Stimulated activated CD4-positive, alpha-beta T cell treated with anti-CD3 and anti-CD28 coated beads, Interleukin-2, amount 100 ng/mL, for 4 hours (primary cell): ENCODE measurements around the gene GPR153.

Source experiments
- DNase-seq: peaks from one replicate; pipeline ENCODE4 v3.0.0-alpha.2; 2020; ENCODE audit warnings: low read depth

Gene GPR153

GRCh38 chr1:6287029-6287428, 26.1 kb upstream of the GPR153 start:
- no peak for DNase-seq

- DNase-seq = no peak
Observed at GRCh38 chr1:6286266-6286665, 25.4 kb upstream of the GPR153 start.

GRCh38 chr1:6285336-6285735, 24.4 kb upstream of the GPR153 start:
- no peak for DNase-seq

GRCh38 chr1:6282577-6283270, 21.8 kb upstream of the GPR153 start:
- DNase-seq = no peak

DNA sequence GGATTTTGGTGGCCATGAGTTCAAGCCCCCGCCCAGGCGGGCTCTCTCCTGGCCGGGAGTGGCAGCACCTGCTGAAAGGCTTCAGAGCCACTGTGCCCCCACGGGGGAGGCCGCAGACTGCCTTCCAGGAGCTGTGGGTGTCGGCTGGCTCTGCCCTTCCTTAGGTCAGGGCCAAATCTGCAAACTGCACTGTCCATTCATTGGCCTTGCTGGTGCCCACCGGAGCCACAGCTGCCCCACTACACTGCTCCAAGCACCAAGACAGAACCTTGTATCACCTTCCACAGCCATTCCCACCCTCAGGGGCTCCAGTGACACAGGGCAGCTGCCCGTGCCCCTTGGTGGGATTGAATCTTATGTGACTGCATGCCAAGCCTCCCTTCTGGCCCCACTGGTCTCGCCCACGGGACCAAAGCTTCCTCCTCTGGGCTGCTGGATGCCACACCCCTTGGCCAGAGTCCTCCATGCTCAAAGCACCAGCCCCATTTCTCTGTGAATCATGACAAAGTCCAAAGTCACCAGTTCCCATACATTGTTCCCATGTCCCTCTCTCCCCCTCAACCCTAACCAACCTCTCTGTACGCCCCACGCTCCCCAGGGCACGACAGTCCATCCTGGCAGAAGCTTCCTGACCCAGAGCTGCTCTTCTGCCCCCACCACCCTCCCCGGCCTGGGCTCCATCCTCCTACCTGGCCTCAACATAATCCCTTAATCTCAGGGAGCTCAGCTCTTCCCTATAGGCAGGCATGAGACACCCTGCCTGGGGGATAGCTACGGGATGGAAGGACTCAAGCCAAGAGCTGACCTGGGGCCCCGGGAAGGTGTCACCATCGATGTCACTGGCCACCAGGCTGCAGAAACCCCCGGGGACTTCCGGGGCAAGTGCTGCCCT, 20.9 kb upstream of the GPR153 start:
- no peak for DNase-seq

GRCh38 chr1:6280761-6281451, 20.0 kb upstream of the GPR153 start:
- no peak for DNase-seq

DNA sequence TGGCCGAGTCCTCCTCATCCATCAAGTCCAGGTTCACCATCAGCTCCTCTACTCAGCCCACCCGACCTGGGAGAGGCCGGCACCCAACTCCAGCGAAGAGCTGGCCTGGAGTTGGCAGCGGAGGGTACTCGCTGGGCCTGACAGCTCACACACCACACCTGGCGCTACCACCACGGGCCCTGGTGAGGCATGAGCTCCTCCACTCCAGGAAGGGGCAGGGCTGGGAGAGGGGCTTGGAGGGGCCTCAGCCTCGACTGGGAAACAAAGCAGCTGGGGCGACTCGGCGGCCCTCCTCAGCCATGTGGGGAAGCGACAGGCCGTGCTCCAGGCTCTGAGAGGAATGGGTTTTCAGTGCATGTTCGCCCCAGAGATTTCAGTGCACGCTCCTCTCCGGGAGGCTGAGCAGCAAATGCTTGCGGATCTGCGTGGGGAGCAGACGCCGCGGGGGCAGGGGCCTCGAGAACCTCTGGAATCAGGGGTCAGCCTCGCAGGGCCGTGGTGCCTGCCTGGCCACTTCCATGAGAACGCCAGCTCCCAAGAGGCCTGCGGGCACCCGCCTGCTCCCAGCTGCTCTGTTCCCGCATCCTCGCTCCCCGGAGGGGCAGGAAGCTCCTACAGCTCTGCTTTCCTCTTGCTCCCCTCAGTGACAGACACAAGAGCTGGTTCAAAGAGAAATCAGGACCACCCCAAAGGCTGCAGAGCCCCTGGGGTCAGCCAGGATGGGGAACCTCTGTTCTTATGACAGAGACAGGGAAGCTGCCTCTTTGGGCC, 18.9 kb upstream of the GPR153 start:
- DNase-seq = no peak

DNA sequence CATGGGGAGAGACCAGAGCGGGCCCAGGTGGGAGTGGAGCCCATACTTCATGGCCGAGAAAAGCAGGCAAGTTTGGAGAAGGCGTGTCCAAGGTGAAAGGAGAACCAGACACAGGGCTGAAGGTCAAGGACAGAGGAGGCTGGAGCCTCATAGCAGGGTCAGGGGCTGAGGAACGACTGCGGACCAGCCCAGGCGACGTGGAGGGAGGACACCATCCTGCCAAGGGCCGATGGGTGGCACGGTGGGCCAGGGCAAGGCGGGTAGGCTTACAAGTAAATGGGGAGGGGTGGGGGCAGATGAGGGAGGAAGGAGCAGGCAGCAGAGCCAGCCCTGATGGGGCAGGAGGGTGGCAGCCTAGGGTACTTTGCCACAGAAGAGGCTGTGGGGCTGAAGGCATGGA, 18.2 kb upstream of the GPR153 start:
- no peak for DNase-seq

DNA sequence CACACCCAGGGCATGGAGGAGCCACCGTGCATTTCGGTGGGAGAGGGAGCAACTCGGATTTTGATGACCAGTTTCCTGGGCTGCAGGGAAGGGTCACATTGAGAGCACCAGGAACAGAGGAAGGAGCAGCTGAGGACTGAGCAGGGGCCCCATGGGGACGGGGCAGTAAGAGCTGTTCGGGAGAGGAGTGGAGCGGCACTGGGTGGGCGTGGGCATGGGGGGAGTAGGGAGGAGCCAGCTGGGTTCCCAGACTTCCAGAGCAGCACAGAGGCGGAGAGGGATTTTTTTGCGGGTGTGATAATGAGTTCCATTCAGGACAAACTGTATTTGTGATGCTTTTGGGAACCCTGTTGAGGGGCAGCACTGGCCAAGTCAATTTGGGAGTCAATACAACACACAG, 17.4 kb upstream of the GPR153 start:
- no peak for DNase-seq

DNA sequence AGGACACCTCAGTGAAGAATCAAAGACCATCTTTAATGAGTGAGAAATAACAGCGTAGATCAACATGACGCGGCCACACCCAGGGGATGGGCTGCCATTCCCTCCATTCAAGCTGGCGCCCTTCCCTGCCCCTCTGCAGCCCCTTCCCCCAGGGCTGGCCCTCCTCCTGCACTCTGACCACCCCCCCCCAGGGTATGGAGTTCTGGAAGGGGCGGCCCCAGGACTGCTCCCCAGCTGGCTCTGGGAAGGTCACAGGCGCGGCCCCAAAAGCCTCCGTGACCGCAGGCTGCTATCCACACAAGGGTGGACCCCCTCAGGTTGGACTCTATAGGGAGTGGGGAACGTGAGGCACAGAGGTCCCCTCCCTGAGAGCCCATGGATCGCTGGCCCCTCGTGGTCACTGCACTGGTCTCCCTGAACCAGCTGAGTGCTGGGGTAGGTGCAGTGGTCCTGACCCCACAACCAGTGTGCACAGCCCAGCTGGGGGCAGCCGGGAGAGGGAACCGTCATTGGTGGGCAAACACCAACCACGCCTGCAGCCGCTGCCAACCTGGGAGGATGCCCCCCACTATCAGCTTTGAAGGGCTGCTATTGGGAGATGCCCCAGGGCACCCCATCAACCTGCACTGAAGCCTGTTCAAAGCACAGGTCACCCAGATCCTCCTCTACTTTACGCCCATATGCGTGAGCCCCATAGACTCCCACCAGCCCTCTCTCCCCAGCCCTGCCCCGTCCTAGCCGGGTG, 16.1 kb upstream of the GPR153 start:
- DNase-seq = no peak

GRCh38 chr1:6275826-6276782, 15.2 kb upstream of the GPR153 start:
- no peak for DNase-seq

DNA sequence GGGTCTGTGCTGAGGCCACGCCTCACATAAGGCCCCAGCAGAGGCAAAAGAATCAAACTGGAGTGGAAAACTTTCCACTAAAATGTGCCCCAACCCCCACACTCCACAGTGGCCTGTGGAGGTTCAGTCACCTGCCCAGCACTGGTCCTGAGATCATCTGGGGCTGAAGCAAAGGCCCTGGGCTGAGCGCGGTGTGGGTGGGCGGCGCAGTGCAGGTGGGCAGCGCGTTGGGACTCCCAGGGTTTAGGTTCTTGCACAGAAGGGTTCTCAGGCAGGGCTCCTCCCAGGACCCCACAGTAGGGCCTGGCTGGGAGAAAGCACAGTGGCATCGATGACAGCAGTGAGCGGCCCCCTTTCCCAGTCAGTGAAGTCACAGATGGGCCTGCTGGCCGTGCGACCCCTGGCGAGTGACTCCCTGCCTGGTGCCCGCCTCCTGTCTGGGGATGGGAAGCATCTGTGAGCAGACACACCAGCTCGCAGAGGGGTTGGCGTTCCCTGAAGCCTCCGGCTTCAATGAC, 13.8 kb upstream of the GPR153 start:
- no peak for DNase-seq

GRCh38 chr1:6274102-6274501, 13.2 kb upstream of the GPR153 start:
- no peak for DNase-seq

GRCh38 chr1:6273380-6273891, 12.5 kb upstream of the GPR153 start:
- no peak for DNase-seq

DNA sequence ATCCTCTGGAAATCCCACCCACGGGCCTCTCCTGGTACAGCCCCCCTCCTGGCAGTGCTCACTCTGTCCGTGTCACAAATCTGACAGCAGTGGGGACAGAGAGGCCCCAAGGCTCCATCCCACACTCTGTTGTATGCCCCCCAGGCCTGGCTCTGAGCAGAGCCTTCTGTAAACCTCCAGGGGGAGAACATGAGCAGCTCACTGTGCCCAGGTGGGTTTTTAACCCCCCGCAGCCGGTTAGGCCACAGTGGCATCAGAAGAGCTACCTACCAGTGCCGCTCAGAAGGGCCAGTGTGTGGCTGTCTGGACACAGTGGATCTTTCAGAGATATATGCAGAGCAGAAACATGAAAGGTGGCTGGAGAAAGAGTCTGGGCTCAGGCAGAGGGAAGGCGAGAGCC, 12.0 kb upstream of the GPR153 start:
- DNase-seq = no peak

DNA sequence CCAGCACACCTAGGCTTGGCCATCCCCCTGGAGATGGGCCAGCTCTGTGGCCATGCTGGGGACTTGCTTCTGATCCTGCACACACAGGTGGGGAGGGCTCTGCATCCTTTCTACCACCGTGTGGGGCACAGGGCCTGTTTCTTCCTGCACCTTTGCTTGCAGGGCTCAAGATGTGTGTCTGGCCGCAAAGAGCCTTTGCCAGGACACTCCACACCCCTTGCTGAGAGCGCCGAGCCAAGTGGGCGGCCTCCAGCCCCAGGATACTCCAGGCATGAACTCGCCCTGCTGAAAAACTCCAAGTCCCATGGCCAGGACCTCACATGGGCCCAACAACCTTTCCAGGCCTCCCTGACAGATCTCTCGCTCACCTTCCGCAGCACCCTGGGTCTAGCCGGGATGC, 11.6 kb upstream of the GPR153 start:
- DNase-seq = no peak

- DNase-seq = no peak
Observed at GRCh38 chr1:6271554-6271953, 10.7 kb upstream of the GPR153 start.

GRCh38 chr1:6271006-6271405, 10.1 kb upstream of the GPR153 start:
- DNase-seq = no peak

GRCh38 chr1:6270401-6270800, 9.5 kb upstream of the GPR153 start:
- no peak for DNase-seq
